Stimulated activated CD4-positive, alpha-beta T cell treated with anti-CD3 and anti-CD28 coated beads, Interleukin-4, amount 100 ng/mL, for 1 hour (primary cell): ENCODE results near the gene RASGRP2.
A peak's percentile ranks its signal among the peaks of the same experiment; 100 is the strongest.

Experiments used
- DNase-seq: peaks from one replicate; pipeline ENCODE4 v3.0.0-alpha.2; 2020

Gene RASGRP2

GRCh38 chr11:64743591-64744543 is at the start of gene RASGRP2:
Gene RASGRP2 (minus strand): TSS chr11:64744142. CDS start chr11:64742866, 1,276 bp downstream.
- DNase-seq: peak; percentile 80

- no peak for DNase-seq
Measured at GRCh38 chr11:64792482-64792881, 48.5 kb upstream of the RASGRP2 start.

- no peak for DNase-seq
Measured at GRCh38 chr11:64791781-64792291, 47.9 kb upstream of the RASGRP2 start.

GRCh38 chr11:64790205-64791095 is 46.5 kb upstream of the RASGRP2 start:
- no peak for DNase-seq

- no peak for DNase-seq
Measured at GRCh38 chr11:64789331-64790204, 45.6 kb upstream of the RASGRP2 start.

- DNase-seq: no peak
Measured at GRCh38 chr11:64788321-64789215, 44.6 kb upstream of the RASGRP2 start.

- DNase-seq: peak; percentile 66
Measured at GRCh38 chr11:64787526-64788320, 43.8 kb upstream of the RASGRP2 start.

GRCh38 chr11:64786308-64786707 is 42.4 kb upstream of the RASGRP2 start:
- DNase-seq: no peak

GRCh38 chr11:64784813-64785581 is 41.1 kb upstream of the RASGRP2 start:
- DNase-seq: no peak

GRCh38 chr11:64778473-64779298 is 34.7 kb upstream of the RASGRP2 start, which contains the start of gene SF1:
Gene SF1 (minus strand): TSS chr11:64778542. CDS start chr11:64778392, 150 bp downstream.
- peak; percentile 96 for DNase-seq

- DNase-seq: no peak
Measured at GRCh38 chr11:64778223-64778472, 34.2 kb upstream of the RASGRP2 start.

GRCh38 chr11:64777449-64778222 is 33.7 kb upstream of the RASGRP2 start:
- DNase-seq: peak; percentile 84

GRCh38 chr11:64776875-64777274 is 32.9 kb upstream of the RASGRP2 start:
- DNase-seq: no peak

- no peak for DNase-seq
Measured at GRCh38 chr11:64776425-64776824, 32.5 kb upstream of the RASGRP2 start.

GRCh38 chr11:64774144-64774543 is 30.2 kb upstream of the RASGRP2 start:
- DNase-seq: no peak

- DNase-seq: no peak
Measured at GRCh38 chr11:64772303-64773018, 28.5 kb upstream of the RASGRP2 start.

- DNase-seq: no peak
Measured at GRCh38 chr11:64771861-64772260, 27.9 kb upstream of the RASGRP2 start.
